Epithelial cell of proximal tubule (primary cell): ENCODE results near the gene PAFAH1B2. TPM values are rescaled to one million over a fixed set of nuclear protein-coding genes. Genes with fewer than 3 reads are reported as not detected.

Source experiments
- DNase-seq: peaks from one replicate; pipeline ENCODE4 v3.0.0-alpha.2; 2011; ENCODE audit warnings: low read depth
- H3K4me3 ChIP-seq: 2 replicates; pipeline ENCODE4 v1.5.1; 2011; ENCODE audit warnings: low read depth, mild to moderate bottlenecking, low read length
- CTCF ChIP-seq: conservative IDR thresholded peaks from 2 replicates; pipeline ENCODE4 v1.5.1; 2012; ENCODE audit warnings: low read depth, mild to moderate bottlenecking, low read length
- total RNA-seq: library from RNA; depleted of rRNA; stranded (reverse); fragments of >200 nt; gene quantifications from 2 replicates; pipeline ENCODE4 v1.2.3, GENCODE V29; 2015

PAFAH1B2 gene
- total RNA-seq, 1 donor from 2014 or later, result 103 TPM

GRCh38 chr11:117186431-117186761 is 42.3 kb downstream of the PAFAH1B2 start:
- no peak overlapping the region for H3K4me3 ChIP-seq
- DNase-seq, result no peak
- TF ChIP-seq CTCF, result no peak

- H3K4me3 ChIP-seq, result no peak overlapping the region
- no peak for DNase-seq
- TF ChIP-seq CTCF, result no peak
Observed at GRCh38 chr11:117187007-117187406, 42.9 kb downstream of the PAFAH1B2 start.

GRCh38 chr11:117187428-117187798 is 43.3 kb downstream of the PAFAH1B2 start:
- no peak overlapping the region for H3K4me3 ChIP-seq
- DNase-seq, result no peak
- TF ChIP-seq CTCF, result no peak

GRCh38 chr11:117187799-117188481 is 43.9 kb downstream of the PAFAH1B2 start:
- no peak for TF ChIP-seq CTCF
- no peak overlapping the region for H3K4me3 ChIP-seq
- DNase-seq, result no peak

GRCh38 chr11:117188620-117189081 is 44.6 kb downstream of the PAFAH1B2 start:
- no peak for TF ChIP-seq CTCF
- H3K4me3 ChIP-seq, result no peak overlapping the region
- DNase-seq, result no peak

GRCh38 chr11:117189191-117189940 is 45.3 kb downstream of the PAFAH1B2 start:
- DNase-seq, result no peak
- no peak overlapping the region for H3K4me3 ChIP-seq
- no peak for TF ChIP-seq CTCF
